Measurements from ENCODE around the gene PFN3. TPM values are rescaled to one million over a fixed set of nuclear protein-coding genes. Genes with fewer than 3 reads are reported as not detected.

Gene PFN3
- total and polyA plus RNA-seq, 4 donors = not detected

- H3K9ac ChIP-seq (ENCODE audit: insufficient read depth in 1 of 2, low read length in 2 of 2) = no peak overlapping the region
- TF ChIP-seq CTCF (IDR thresholded peaks at IDR 0.05; ENCODE audit: control extremely low read depth, extremely low read depth) = no peak
- peaks cover 0 to 3% (median 0%) of the 10 kb centered on the region in 3 donors for H3K27me3 ChIP-seq (ENCODE audit: control insufficient read depth in 3 of 3, insufficient read depth in 3 of 3, low read length in 2 of 3)
- DNase-seq (no peak), ATAC-seq (ENCODE audit: insufficient read depth, low FRiP score) (no peak)
- no peaks in the 10 kb centered on the region for H3K4me1 ChIP-seq (ENCODE audit: control insufficient read depth in 5 of 5, insufficient read depth in 5 of 5, low read length in 5 of 5)
- 85 to 87% methylated on average over 3 of the region's 3 CpGs for WGBS, 2 donors
- no peaks in the 10 kb centered on the region for H3K9me3 ChIP-seq (ENCODE audit: control insufficient read depth in 4 of 4, insufficient read depth in 3 of 4, low read length in 3 of 4)
- H3K36me3 ChIP-seq (ENCODE audit: control insufficient read depth in 4 of 4, insufficient read depth in 4 of 4, low read length in 4 of 4) = no peaks in the 10 kb centered on the region
- no peak overlapping the region for H3K27ac ChIP-seq (ENCODE audit: low read depth in 1 of 2, low read length in 1 of 2)
- no peak overlapping the region for H3K4me3 ChIP-seq
Measured at GRCh38 chr5:177414481-177414880, 14.0 kb upstream of the PFN3 start.

GRCh38 chr5:177412603-177413233 is 12.3 kb upstream of the PFN3 start:
- no peak for TF ChIP-seq CTCF (IDR thresholded peaks at IDR 0.05; ENCODE audit: control extremely low read depth, extremely low read depth)
- H3K36me3 ChIP-seq (ENCODE audit: control insufficient read depth in 4 of 4, insufficient read depth in 4 of 4, low read length in 4 of 4) = no peaks in the 10 kb centered on the region
- WGBS, 2 donors = 74 to 85% methylated on average over 8 of the region's 8 CpGs
- H3K27me3 ChIP-seq (ENCODE audit: control insufficient read depth in 3 of 3, insufficient read depth in 3 of 3, low read length in 2 of 3) = peaks cover 0 to 3% (median 0%) of the 10 kb centered on the region in 3 donors
- ATAC-seq (ENCODE audit: insufficient read depth, low FRiP score) (no peak), DNase-seq (no peak)
- H3K4me3 ChIP-seq = no peak overlapping the region
- no peak overlapping the region for H3K27ac ChIP-seq (ENCODE audit: low read depth in 1 of 2, low read length in 1 of 2)
- no peaks in the 10 kb centered on the region for H3K4me1 ChIP-seq (ENCODE audit: control insufficient read depth in 5 of 5, insufficient read depth in 5 of 5, low read length in 5 of 5)
- H3K9me3 ChIP-seq (ENCODE audit: control insufficient read depth in 4 of 4, insufficient read depth in 3 of 4, low read length in 3 of 4) = no peaks in the 10 kb centered on the region
- no peak overlapping the region for H3K9ac ChIP-seq (ENCODE audit: insufficient read depth in 1 of 2, low read length in 2 of 2)

- Histone ChIP-seq H3K4me1 (ENCODE audit: control insufficient read depth in 5 of 5, insufficient read depth in 5 of 5, low read length in 5 of 5) (no peaks in the 10 kb centered on the region), H3K9ac (ENCODE audit: insufficient read depth in 1 of 2, low read length in 2 of 2) (no peak overlapping the region), H3K4me3 (no peak overlapping the region), H3K9me3 (ENCODE audit: control insufficient read depth in 4 of 4, insufficient read depth in 3 of 4, low read length in 3 of 4) (no peaks in the 10 kb centered on the region), H3K27ac (ENCODE audit: low read depth in 1 of 2, low read length in 1 of 2) (no peak overlapping the region), H3K27me3 (ENCODE audit: control insufficient read depth in 3 of 3, insufficient read depth in 3 of 3, low read length in 2 of 3) (peaks cover 0 to 3% (median 0%) of the 10 kb centered on the region in 3 donors), H3K36me3 (ENCODE audit: control insufficient read depth in 4 of 4, insufficient read depth in 4 of 4, low read length in 4 of 4) (no peaks in the 10 kb centered on the region)
- DNase-seq = no peak
- no peak for TF ChIP-seq CTCF (IDR thresholded peaks at IDR 0.05; ENCODE audit: control extremely low read depth, extremely low read depth)
- 35 to 63% methylated on average over 3 of the region's 3 CpGs for WGBS, 2 donors
- no peak for ATAC-seq (ENCODE audit: insufficient read depth, low FRiP score)
Measured at GRCh38 chr5:177410575-177410974, 10.1 kb upstream of the PFN3 start.

Data from lung (tissue), 12 donors.